T-cell (primary cell): ENCODE measurements around the gene STAM2. TPM values are rescaled to one million over a fixed set of nuclear protein-coding genes. Genes with fewer than 3 reads are reported as not detected.
"Not testable (repeated sequence)": the region's sequence is repeated elsewhere in the genome, so short reads cannot be mapped to it uniquely, and the experiment has no call there.

Source experiments
- ATAC-seq, 4 experiments: fragments of 200-7000 bp in 3 of 4; fragments of 150-1000 bp in 1 of 4; cut with Tn5 transposase; replicated peaks in 1 of 4; 1 replicate in 3 of 4; 2 replicates in 1 of 4; pipeline ENCODE4 v1.10.0; 2021; ENCODE audit warnings: moderate library complexity in 3 of 4, mild to moderate bottlenecking in 2 of 4, moderate number of reproducible peaks in 1 of 4
- CTCF ChIA-PET, 2 donors: fragments of 300-600 bp; sonication (Branson Sonifier 250); formaldehyde crosslinking; loops; one replicate each; lab custom pipeline; 2022; ENCODE audit warnings: antibody characterized with exemption in 2 of 2; lab: Charles Lee
- POLR2A ChIA-PET, 2 donors: fragments of 300-600 bp; sonication (Branson Sonifier 250); formaldehyde crosslinking; loops; one replicate each; lab custom pipeline; 2022; ENCODE audit warnings: antibody characterized with exemption in 2 of 2; lab: Charles Lee
- DNase-seq, 35 experiments: peaks; one replicate each; pipeline versions ENCODE4 v3.0.0 to v3.0.0-alpha.2; 2013 to 2023
- H3K27ac ChIP-seq: one replicate; pipeline ENCODE4 v1.5.1; 2013; ENCODE audit warnings: low read length
- H3K27me3 ChIP-seq, 2 experiments: replicated peaks in 1 of 2; 1 replicate in 1 of 2; 2 replicates in 1 of 2; pipeline versions ENCODE4 v1.6.1 to v1.7.0; 2013; ENCODE audit warnings: low read length in 1 of 2, mixed read lengths in 1 of 2; ENCODE audit not compliant: control insufficient read depth in 2 of 2, insufficient read depth in 2 of 2; ENCODE audit errors: extremely low read depth in 1 of 2
- H3K36me3 ChIP-seq, 2 donors: 1 replicate in 1 of 2; 2 replicates in 1 of 2; pipeline versions ENCODE4 v1.6.1 to v1.7.0; 2013; ENCODE audit warnings: low read length in 1 of 2; ENCODE audit not compliant: control insufficient read depth in 2 of 2, insufficient read depth in 1 of 2; ENCODE audit errors: extremely low read depth in 1 of 2
- H3K4me1 ChIP-seq, 2 experiments: 1 replicate in 1 of 2; 2 replicates in 1 of 2; pipeline versions ENCODE4 v1.6.1 to v1.7.0; 2013; ENCODE audit warnings: low read length in 2 of 2, mixed read lengths in 1 of 2; ENCODE audit not compliant: insufficient read depth in 2 of 2, control insufficient read depth in 1 of 2; ENCODE audit errors: extremely low read depth in 1 of 2
- H3K4me3 ChIP-seq, 2 donors: 1 replicate in 1 of 2; 2 replicates in 1 of 2; pipeline versions ENCODE4 v1.5.1 to v1.7.0; 2013; ENCODE audit warnings: mild to moderate bottlenecking in 2 of 2, low read length in 1 of 2, moderate library complexity in 1 of 2; ENCODE audit not compliant: control insufficient read depth in 1 of 2; ENCODE audit errors: extremely low read depth in 1 of 2
- H3K9me3 ChIP-seq: 2 replicates; pipeline ENCODE4 v1.7.0; 2013
- H3K27ac Mint-ChIP-seq, 2 donors: one replicate each; pipeline ENCODE4 v1.8.0; 2020 to 2021; ENCODE audit warnings: mild to moderate bottlenecking in 2 of 2, mixed read lengths in 2 of 2
- H3K27me3 Mint-ChIP-seq, 2 donors: one replicate each; pipeline ENCODE4 v1.8.0; 2021 to 2022; ENCODE audit warnings: mixed read lengths in 2 of 2
- H3K36me3 Mint-ChIP-seq: one replicate; pipeline ENCODE4 v1.8.0; 2021; ENCODE audit warnings: mixed read lengths
- H3K4me1 Mint-ChIP-seq, 3 donors: one replicate each; pipeline ENCODE4 v1.8.0; 2020 to 2022; ENCODE audit warnings: mixed read lengths in 3 of 3, mild to moderate bottlenecking in 1 of 3
- H3K4me3 Mint-ChIP-seq, 3 donors: one replicate each; pipeline ENCODE4 v1.8.0; 2020 to 2022; ENCODE audit warnings: mild to moderate bottlenecking in 3 of 3, mixed read lengths in 3 of 3, moderate library complexity in 3 of 3
- H3K9me3 Mint-ChIP-seq, 3 donors: one replicate each; pipeline ENCODE4 v1.8.0; 2020 to 2022; ENCODE audit warnings: mixed read lengths in 3 of 3
- WGBS: methylation state at CpG from one replicate; pipeline ENCODE4 v1.1.5; 2013; ENCODE audit warnings: missing lambda C conversion rate; ENCODE audit not compliant: insufficient coverage; 5-methylcytosine and 5-hydroxymethylcytosine counted together
- total RNA-seq, 35 experiments: library from RNA in 6 of 35; stranded (reverse) in 6 of 35; fragments of 120-200 nt in 1 of 35; gene quantifications; one replicate each; pipeline versions ENCODE4 v1.2.1 to v1.2.4 and lab custom pipeline; 2013 to 2026

The STAM2 gene
- total RNA-seq, 5 donors from 2014 or later (not counting 1 experiment from before 2014, with no cell fraction given): 12.0 to 20.8 (median 19.3) TPM

DNA sequence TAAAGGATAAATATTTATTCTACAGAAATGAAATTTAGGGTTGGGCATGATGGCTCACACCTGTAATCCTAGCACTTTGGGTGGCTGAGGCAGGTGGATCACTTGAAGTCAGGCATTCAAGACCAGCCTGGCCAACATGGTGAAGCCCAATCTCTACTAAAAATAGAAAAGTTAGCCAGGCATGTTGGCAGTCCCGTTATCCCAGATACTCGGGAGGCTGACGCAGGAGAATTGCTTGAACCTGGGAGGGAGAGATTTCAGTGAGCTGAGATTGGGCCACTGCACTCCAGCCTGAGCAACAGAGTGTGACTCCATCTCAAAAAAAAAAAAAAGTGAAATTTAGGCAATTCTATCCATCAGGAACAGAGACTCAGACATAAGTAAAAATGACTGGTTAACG, 84.8 kb downstream of the STAM2 start:
- H3K4me3 ChIP-seq, H3K9me3 ChIP-seq, H3K36me3 ChIP-seq, H3K4me3 Mint-ChIP-seq, H3K27ac Mint-ChIP-seq, H3K4me1 ChIP-seq, CTCF ChIA-PET, ATAC-seq, H3K36me3 Mint-ChIP-seq, H3K27ac ChIP-seq, H3K9me3 Mint-ChIP-seq, H3K4me1 Mint-ChIP-seq, H3K27me3 ChIP-seq, DNase-seq: not testable (repeated sequence)
- H3K27me3 Mint-ChIP-seq: peaks cover 2 to 15% of the 10 kb centered on the region in 2 donors
- POLR2A ChIA-PET: interaction anchor here in 1 of 2 donors (0.6 kb wide), 1 partner anchor 16 kb away, joined by 3 read pairs; no protein-coding TSS in a partner anchor
- WGBS: 60% methylated on average over 1 of the region's 4 CpGs

DNA sequence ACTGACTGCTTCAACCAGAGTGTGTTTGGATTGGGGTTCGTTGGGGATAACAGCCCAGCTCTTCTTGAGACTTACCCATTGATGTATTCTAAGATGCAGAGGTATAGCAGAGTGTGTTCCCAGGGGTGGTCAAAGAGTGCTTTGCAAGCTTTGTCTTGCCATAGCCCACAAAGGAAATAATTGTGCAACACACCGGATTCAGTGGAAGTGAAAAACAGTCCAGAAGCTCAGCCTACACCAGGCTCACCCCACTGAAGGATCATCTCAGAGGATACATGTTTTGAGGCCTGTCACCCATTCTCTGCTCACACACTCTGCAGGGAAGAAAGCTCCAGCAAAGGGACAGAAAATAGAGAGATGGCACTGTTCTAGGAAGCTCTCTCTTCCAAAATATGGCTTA, 86.3 kb downstream of the STAM2 start:
- no peaks in the 10 kb centered on the region for H3K36me3 ChIP-seq
- no peak for DNase-seq
- WGBS: 0% methylated on average over 1 of the region's 2 CpGs
- Mint-ChIP-seq H3K27ac (no peak overlapping the region), H3K4me1 (no peaks in the 10 kb centered on the region), H3K9me3 (no peaks in the 10 kb centered on the region), H3K27me3 (peaks cover 2 to 7% of the 10 kb centered on the region in 2 donors), H3K4me3 (no peak overlapping the region), H3K36me3 (no peaks in the 10 kb centered on the region)
- H3K27ac ChIP-seq: no peak overlapping the region
- no peaks in the 10 kb centered on the region for H3K9me3 ChIP-seq
- ChIA-PET CTCF (interaction anchor here in 1 of 2 donors (0.6 kb wide), 1 partner anchor 63 kb away, joined by 3 read pairs; no protein-coding TSS in a partner anchor), POLR2A (no interaction called here)
- H3K4me1 ChIP-seq: no peaks in the 10 kb centered on the region
- ATAC-seq: no peak
- no peak overlapping the region for H3K4me3 ChIP-seq
- peaks cover 0 to 7% of the 10 kb centered on the region in 2 experiments for H3K27me3 ChIP-seq

DNA sequence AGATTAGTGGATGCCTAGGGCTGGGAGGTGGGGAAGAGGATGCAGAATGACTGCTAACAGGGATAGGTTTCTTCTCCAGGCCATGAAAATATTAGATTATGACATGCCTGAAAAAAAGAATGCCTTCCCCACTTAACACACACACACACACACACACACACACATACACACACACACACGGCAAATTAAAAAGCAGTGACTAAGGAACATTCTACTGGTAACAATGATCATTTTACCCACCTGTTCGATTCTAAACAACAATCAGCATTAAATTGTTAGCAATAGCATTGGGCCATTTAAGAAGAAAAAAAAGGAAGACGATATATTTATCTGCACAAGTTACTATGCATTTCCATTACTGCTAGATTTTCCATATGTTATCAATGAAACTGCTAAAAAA, 87.6 kb downstream of the STAM2 start:
- Histone ChIP-seq H3K27ac (no peak overlapping the region), H3K4me3 (no peak overlapping the region), H3K36me3 (no peaks in the 10 kb centered on the region), H3K4me1 (no peaks in the 10 kb centered on the region), H3K27me3 (peaks cover 0 to 5% of the 10 kb centered on the region in 2 experiments), H3K9me3 (no peaks in the 10 kb centered on the region)
- DNase-seq: no peak
- Mint-ChIP-seq H3K27me3 (peaks cover 0 to 3% of the 10 kb centered on the region in 2 donors), H3K9me3 (no peaks in the 10 kb centered on the region), H3K27ac (no peak overlapping the region), H3K4me1 (no peaks in the 10 kb centered on the region), H3K36me3 (no peaks in the 10 kb centered on the region), H3K4me3 (no peak overlapping the region)
- CTCF ChIA-PET: no interaction called here
- POLR2A ChIA-PET: no interaction called here
- WGBS: no CpG with 5 or more reads among the region's 3 CpGs
- no peak for ATAC-seq

DNA sequence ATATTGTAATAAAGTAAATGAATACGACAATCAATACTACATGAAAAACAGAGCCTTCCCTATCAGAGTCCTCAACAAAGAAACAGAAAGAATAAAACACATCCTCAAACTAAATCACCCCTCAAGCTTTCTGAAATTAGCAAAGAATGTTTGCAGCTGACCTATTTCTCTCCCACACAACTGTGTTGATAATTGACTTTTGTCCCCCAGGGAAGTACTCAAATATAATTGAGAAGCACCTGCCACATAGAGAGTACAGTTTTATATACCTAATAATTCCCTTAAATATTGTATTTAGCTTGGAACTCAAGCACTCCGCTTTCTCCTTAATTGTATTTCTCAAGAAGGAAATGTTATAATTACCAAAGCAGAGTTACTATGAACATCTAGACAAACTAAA, 89.3 kb downstream of the STAM2 start:
- H3K27me3 Mint-ChIP-seq: peaks cover 0 to 3% of the 10 kb centered on the region in 2 donors
- no peak overlapping the region for H3K27ac ChIP-seq
- no peak overlapping the region for H3K4me3 Mint-ChIP-seq
- H3K27me3 ChIP-seq: peaks cover 0 to 2% of the 10 kb centered on the region in 2 experiments
- no peak overlapping the region for H3K4me3 ChIP-seq
- no CpG with 5 or more reads among the region's 2 CpGs for WGBS
- DNase-seq: no peak
- H3K9me3 ChIP-seq: no peaks in the 10 kb centered on the region
- no peaks in the 10 kb centered on the region for H3K4me1 ChIP-seq
- H3K4me1 Mint-ChIP-seq: no peaks in the 10 kb centered on the region
- no peak for ATAC-seq
- no peaks in the 10 kb centered on the region for H3K9me3 Mint-ChIP-seq
- CTCF ChIA-PET: interaction anchor here (0.6 to 0.7 kb wide), 2 partner anchors 18 to 334 kb away, joined by 3 to 5 read pairs; no protein-coding TSS in a partner anchor
- no peaks in the 10 kb centered on the region for H3K36me3 ChIP-seq
- no peak overlapping the region for H3K27ac Mint-ChIP-seq
- POLR2A ChIA-PET: no interaction called here
- no peaks in the 10 kb centered on the region for H3K36me3 Mint-ChIP-seq

DNA sequence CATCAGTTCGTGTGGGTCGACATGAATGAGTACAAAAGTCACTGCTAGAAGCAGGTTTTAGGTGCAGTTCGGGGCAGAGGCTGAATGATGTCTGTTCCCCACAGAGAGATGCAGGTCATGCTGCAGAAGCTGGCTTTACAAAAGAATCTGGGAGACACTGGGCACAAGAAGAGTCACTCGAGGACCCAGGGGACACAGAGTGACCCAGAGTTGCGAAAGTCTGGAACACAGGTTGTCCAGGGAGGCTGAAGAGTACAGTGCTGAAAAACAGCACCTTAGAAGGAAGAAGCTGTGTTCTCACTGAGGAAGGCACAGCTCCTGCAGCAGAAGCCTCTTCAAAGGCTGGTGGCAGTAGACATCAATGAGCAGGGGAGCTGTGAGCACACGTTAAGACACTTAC, 91.5 kb downstream of the STAM2 start:
- Mint-ChIP-seq H3K27me3 (no peaks in the 10 kb centered on the region), H3K4me3 (no peak overlapping the region), H3K36me3 (no peaks in the 10 kb centered on the region), H3K27ac (no peak overlapping the region), H3K4me1 (no peaks in the 10 kb centered on the region), H3K9me3 (no peaks in the 10 kb centered on the region)
- Histone ChIP-seq H3K36me3 (no peaks in the 10 kb centered on the region), H3K27ac (no peak overlapping the region), H3K9me3 (no peaks in the 10 kb centered on the region), H3K27me3 (peaks cover 0 to 2% of the 10 kb centered on the region in 2 experiments), H3K4me1 (no peaks in the 10 kb centered on the region), H3K4me3 (no peak overlapping the region)
- ChIA-PET CTCF (no interaction called here), POLR2A (no interaction called here)
- no peak for DNase-seq
- ATAC-seq: no peak
- 67% methylated on average over 6 of the region's 6 CpGs for WGBS

DNA sequence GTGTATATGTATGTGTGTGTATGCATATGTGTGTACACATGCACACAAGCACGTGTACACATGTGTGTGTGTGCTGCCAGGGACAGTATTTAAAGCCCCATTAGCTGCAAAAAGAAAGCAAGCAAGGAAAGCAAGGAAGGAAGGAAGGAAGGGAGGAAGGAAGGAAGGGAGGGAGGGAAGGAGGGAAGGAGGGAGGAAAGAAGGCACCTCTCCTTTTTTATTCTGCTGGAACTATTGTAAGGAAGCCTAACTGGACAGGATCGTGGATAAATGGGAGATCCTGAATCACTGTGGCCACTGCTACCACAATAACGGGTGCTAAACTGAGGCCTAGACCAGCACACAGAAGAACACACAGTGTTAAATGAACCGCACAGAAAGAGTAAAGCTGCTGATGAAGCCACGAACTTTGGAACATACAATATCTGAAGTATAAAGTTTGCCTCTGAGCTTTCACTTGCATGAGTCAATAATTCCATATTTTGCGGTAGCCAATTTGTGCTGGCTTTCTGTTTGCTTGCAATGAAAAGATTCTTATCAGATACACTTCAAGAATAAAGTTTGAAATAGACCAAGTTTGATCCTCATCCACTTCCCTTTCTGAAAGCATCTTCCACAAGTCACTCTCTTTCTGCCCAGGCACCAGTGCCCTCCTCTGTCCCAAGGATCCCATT, 92.2 kb downstream of the STAM2 start:
- ATAC-seq: no peak

More for the DNA sequence above, 92.2 kb downstream of the STAM2 start:
- CTCF ChIA-PET: no interaction called here
- peaks cover 0 to 2% of the 10 kb centered on the region in 2 experiments for H3K27me3 ChIP-seq
- no peaks in the 10 kb centered on the region for H3K9me3 ChIP-seq
- no peaks in the 10 kb centered on the region for H3K9me3 Mint-ChIP-seq
- no peaks in the 10 kb centered on the region for H3K27me3 Mint-ChIP-seq
- no peak overlapping the region for H3K27ac Mint-ChIP-seq
- no peaks in the 10 kb centered on the region for H3K4me1 ChIP-seq
- POLR2A ChIA-PET: no interaction called here
- no peak overlapping the region for H3K4me3 ChIP-seq
- H3K36me3 ChIP-seq: no peaks in the 10 kb centered on the region
- WGBS: 65% methylated on average over 4 of the region's 6 CpGs
- DNase-seq: no peak
- no peak overlapping the region for H3K4me3 Mint-ChIP-seq
- H3K4me1 Mint-ChIP-seq: no peaks in the 10 kb centered on the region
- H3K27ac ChIP-seq: no peak overlapping the region
- H3K36me3 Mint-ChIP-seq: no peaks in the 10 kb centered on the region
